A172 (cell line): ENCODE measurements around the gene CD47. TPM values are rescaled to one million over a fixed set of nuclear protein-coding genes. Genes with fewer than 3 reads are reported as not detected.

Source experiments
- DNase-seq: peaks from one replicate; pipeline ENCODE4 v3.0.0-alpha.2; 2015; ENCODE audit warnings: low spot score
- total RNA-seq: library from RNA; depleted of rRNA; stranded (reverse); fragments of >200 nt; shearing (Covaris generic); gene quantifications from 2 replicates; pipeline ENCODE4 v1.2.3, GENCODE V29; 2014

The CD47 gene
- total RNA-seq, 1 experiment from 2014 or later: 145 TPM

DNA sequence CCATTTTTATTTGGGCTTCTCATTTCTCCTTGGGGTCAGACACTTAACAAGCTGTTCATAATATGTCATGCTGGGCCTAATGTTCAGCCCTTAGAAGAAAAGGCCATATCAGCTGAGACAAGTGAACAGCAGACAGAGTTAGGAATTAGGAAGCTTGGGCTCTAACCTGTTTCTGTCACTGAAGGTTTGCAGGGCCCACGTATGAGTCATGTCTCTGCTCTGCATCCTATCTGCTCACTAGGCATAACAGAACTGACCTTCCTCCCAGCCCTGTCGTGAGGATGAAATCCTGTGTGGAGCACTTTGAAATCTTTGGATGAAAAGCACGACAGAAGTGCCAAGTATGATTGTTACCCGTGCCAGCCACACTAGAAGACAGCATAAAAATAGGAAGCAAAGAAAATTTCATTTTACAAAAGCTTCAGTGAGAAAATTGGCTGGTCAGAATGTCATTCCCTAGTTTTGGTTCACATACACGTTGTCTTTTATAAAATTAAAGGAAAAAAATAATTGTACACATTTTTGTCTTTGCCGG, 26.5 kb upstream of the CD47 start:
- DNase-seq: no peak

- no peak for DNase-seq
Observed at GRCh38 chr3:108114423-108115065, 23.7 kb upstream of the CD47 start.

GRCh38 chr3:108113975-108114374, 23.1 kb upstream of the CD47 start:
- DNase-seq: no peak

DNA sequence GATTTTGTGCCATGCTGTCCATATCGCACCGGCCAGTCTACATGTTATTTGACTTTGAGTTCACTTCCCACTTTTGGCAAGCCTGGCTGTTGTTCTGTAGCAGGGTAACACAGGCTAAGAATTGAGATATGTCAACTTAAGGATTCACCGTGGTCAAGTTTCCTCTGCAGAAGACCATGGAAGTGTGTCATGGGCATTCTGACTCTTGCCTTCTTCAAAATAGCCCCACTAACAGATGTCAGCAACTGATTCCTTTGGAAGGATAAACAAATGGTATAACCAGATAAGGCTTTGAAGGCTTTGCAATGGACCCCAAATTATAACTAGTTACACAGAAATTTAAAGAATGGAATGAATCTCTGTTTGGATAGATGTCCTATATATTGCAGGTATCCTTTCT, 20.1 kb upstream of the CD47 start:
- no peak for DNase-seq

DNA sequence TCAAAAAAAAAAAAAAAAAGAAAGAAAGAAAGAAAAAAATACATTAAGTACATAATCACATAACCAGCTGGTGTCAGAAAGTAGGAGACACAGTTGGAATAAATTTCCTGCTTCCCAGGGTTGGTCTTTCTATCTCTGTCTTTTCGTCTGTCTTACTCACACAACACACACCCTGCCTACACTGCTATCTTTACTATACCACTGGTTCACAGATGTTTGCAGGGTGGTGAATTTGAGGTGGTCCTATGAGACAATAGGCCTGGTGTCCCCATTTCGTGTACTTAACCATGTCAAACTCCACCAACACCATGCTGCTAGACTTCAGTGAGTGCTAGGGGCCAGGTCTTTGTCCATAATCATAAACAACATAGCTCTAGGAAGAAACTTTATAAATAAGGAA, 17.6 kb upstream of the CD47 start:
- no peak for DNase-seq

- DNase-seq: no peak
Observed at GRCh38 chr3:108106449-108106848, 15.6 kb upstream of the CD47 start.

GRCh38 chr3:108106031-108106430, 15.2 kb upstream of the CD47 start:
- peak; percentile 64 for DNase-seq

- no peak for DNase-seq
Observed at GRCh38 chr3:108103886-108104797, 13.3 kb upstream of the CD47 start.

DNA sequence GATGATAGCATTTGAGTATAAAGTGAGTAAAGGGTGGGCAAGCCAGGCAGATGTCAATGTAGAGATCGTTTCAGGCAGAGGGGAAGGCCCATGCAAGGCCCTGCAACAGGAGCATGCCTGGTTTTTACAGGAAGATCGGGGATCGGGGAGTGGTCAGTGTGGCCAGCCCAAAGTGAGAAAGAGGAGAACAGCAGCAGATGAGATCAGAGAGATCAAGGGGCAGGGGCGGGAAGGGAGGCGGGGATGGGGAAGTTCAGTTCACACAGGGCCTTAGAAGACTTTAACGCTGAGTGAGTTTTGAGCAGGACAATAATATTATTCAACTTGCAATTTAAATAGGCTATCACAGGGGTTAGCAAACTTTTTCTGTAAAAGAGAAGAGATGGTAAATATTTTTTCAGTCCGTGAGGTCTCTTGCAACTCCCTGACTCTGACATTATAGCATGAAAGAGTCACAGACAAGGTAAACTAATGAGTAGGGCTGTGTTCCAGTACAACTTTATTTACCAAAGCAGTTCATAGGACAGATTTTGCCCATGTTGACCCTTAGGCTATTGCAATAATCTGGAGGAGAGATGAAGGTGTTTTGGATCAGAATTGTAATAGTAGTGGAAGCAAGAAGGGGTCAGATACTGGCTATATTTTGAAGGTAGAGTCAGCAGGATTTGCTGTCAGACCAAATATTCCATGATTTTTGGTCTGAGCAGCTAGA, 12.4 kb upstream of the CD47 start:
- DNase-seq: no peak

DNA sequence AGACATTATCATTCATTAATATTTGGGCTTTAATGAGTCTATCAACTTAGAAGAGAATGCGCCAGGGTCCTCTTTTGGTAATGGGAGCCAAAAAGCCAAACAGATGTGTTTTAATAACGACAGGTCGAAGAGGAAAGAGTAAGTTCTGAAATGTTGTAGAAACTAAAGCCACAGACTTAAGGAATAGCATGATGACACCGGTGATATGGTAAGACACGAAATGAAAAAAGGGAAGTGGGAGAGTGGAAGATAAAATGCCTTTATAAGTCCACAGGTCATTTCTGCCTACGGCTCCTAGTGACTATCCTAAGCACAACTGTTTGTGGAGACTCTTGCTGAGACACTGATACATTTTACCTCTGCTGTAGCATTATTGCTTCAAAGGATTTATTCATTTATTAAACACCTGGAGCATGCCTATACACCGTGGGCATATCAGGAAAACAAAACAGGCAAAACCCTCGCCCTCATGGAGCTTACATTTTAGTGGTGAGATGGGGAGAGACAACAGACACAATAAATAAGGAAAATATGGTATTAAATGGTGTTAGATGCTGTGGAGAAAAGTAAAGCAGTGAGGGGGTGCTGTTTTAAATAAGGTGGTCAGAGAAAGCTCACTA, 11.7 kb upstream of the CD47 start:
- no peak for DNase-seq

DNA sequence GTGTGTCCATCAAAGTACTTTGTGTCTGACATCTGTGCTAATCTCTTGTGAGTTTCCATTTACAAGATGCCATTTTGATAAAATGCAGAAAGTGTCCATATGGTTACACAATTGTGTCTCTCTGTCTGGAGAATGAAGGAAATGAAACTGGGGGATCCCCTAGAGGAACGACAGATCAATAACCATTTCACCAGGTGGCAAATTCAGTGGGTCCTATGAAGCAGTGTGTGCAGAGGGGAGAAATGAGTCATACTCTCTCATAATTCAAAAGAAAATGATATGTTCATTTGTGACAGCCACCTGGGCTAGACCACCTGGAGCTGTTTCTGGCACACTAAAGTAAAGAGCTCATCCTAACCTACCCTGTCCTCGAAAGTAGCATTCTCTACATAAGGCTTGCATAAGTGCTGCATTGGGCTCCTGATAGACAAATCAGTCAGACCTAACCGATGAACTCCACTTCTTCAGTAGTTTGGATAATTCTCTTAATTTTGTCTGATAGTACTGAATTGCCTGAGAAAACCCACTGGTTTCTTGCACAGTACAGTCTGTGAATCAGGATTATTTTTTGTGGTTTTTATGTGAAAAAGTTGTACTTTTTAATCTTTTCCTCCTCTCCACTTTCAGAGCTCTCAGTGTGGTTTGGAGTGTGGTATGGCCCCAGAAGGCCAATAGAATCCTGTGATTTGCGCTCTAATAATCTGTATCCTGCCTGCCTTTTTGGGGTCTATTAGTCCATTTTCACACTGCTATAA, 10.3 kb upstream of the CD47 start:
- DNase-seq: no peak

GRCh38 chr3:108099679-108100428, 9.0 kb upstream of the CD47 start:
- no peak for DNase-seq

- peak; percentile 44 for DNase-seq
Observed at GRCh38 chr3:108099244-108099643, 8.4 kb upstream of the CD47 start.

DNA sequence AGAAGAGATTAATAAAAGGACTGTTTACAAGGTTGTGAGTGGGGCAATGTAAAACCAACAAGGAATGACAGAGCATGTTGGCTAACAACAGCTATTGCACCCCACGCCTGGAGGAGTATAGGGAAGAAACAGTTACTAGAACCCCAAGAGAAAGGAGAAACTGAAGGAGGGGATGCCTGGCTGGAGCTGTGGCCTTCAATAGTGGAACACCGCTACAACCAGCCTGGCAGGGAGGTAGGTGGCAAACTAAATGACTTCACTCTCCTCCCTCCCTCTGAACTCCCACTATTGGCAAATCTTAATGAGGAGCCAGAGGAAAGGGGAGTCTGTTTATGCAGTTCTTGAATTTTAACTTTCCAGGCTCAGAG, 7.2 kb upstream of the CD47 start:
- DNase-seq: no peak

- no peak for DNase-seq
Observed at GRCh38 chr3:108097322-108098002, 6.6 kb upstream of the CD47 start.

- no peak for DNase-seq
Observed at GRCh38 chr3:108096532-108097321, 5.9 kb upstream of the CD47 start.

GRCh38 chr3:108093616-108094015, 2.8 kb upstream of the CD47 start:
- DNase-seq: no peak

DNA sequence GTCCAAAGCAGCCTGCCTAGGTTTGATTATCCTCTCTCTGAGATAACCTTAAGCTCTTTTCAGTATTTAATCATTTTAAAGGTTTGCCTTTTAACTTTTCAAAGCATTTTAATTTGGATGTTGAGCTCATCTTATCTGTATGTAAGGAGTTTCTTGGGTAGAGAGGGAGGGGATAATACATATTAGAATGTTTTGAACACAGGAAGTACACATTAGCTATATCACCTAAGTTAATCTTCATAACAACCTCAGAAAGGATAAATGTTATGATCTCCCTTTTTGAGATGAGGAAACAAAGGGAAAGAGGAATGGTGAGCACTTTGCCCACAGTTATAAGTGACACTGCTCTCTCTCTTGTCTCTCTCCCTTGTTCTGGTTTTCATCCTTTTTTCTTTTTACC, 2.2 kb upstream of the CD47 start:
- no peak for DNase-seq

DNA sequence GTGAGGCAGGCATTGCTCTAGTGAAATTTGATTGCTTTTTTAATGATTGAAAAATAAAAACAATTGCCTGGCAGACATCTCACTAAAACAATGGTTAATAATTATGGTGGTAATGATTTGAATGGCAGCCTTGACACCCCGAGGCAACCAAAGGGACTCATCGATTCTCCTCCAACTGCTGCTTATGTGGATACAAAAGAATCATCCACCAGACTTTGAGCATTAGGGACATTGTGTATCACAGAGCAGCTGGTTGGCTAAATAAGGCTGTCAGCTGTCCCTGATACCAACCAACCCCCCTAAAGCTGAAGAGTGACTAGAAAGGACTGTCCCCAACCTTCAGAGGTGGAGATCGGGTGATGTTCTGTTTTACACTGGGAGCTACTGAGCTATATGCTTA, 1.7 kb upstream of the CD47 start:
- no peak for DNase-seq
